K562 (cell line): ENCODE measurements around the gene ZNF774. TPM values are rescaled to one million over a fixed set of nuclear protein-coding genes. Genes with fewer than 3 reads are reported as not detected.

ENCODE experiments used
- ARID4B ChIP-seq: sonication (generic); formaldehyde crosslinking; IDR thresholded peaks from 2 replicates; pipeline ENCODE4 v1.8.0; 2022; ENCODE audit warnings: mild to moderate bottlenecking, missing genetic modification reagents
- C11orf30 ChIP-seq: fragments of 450-650 bp; IDR thresholded peaks from 2 replicates; pipeline ENCODE4 v1.6.1; 2016; ENCODE audit warnings: low read depth, mild to moderate bottlenecking
- ETV5 ChIP-seq: sonication (generic); formaldehyde crosslinking; IDR thresholded peaks from 2 replicates; pipeline ENCODE4 v1.4.0; 2020; ENCODE audit warnings: low read depth, mild to moderate bottlenecking, missing genetic modification reagents
- FIP1L1 ChIP-seq: fragments of 200-400 bp; formaldehyde crosslinking; IDR thresholded peaks from 2 replicates; pipeline ENCODE4 v1.6.1; 2018; ENCODE audit warnings: mild to moderate bottlenecking, low read depth, low read length; ENCODE audit not compliant: poor library complexity, severe bottlenecking
- FOXP4 ChIP-seq: sonication (generic); formaldehyde crosslinking; IDR thresholded peaks from 2 replicates; pipeline ENCODE4 v1.8.0; 2022; ENCODE audit warnings: mild to moderate bottlenecking, missing genetic modification reagents, borderline replicate concordance
- HLTF ChIP-seq: fragments of 450-650 bp; IDR thresholded peaks from 2 replicates; pipeline ENCODE4 v1.6.1; 2016
- MAZ ChIP-seq, 2 experiments: fragments of 450-650 bp in 1 of 2; sonication (generic) in 1 of 2; formaldehyde crosslinking; IDR thresholded peaks in 1 of 2; conservative IDR thresholded peaks in 1 of 2; 2 replicates each; pipeline versions ENCODE4 v1.4.0 to v1.5.0; 2020; ENCODE audit warnings: mild to moderate bottlenecking in 1 of 2, missing genetic modification reagents in 1 of 2
- PHF20 ChIP-seq: fragments of 450-650 bp; IDR thresholded peaks from 2 replicates; pipeline ENCODE4 v1.6.1; 2018; ENCODE audit not compliant: partially characterized antibody
- POLR2A ChIP-seq: fragments of 450-650 bp; conservative IDR thresholded peaks from 2 replicates; pipeline ENCODE4 v1.6.1; 2016
- RBM14 ChIP-seq: fragments of 200-400 bp; formaldehyde crosslinking; IDR thresholded peaks from 2 replicates; pipeline ENCODE4 v1.6.1; 2018; ENCODE audit warnings: low read depth, mild to moderate bottlenecking, low read length, moderate library complexity, borderline replicate concordance; ENCODE audit not compliant: insufficient read depth
- STAT5B ChIP-seq: fragments of 250-450 bp; sonication (Bioruptor Pico); IDR thresholded peaks from 2 replicates; pipeline ENCODE4 v1.8.0; 2021; ENCODE audit warnings: mild to moderate bottlenecking, inconsistent platforms
- THRA ChIP-seq: fragments of 450-650 bp; IDR thresholded peaks from 2 replicates; pipeline ENCODE4 v1.6.1; 2017; ENCODE audit warnings: mild to moderate bottlenecking, moderate library complexity
- YBX1 ChIP-seq: fragments of 450-650 bp; IDR thresholded peaks from 2 replicates; pipeline ENCODE4 v1.7.1; 2016; ENCODE audit warnings: mild to moderate bottlenecking
- YY1 ChIP-seq, 3 experiments: IDR thresholded peaks; 2 replicates each; pipeline ENCODE4 v1.6.1; 2011; ENCODE audit warnings: low read length in 2 of 3, mild to moderate bottlenecking in 2 of 3, moderate library complexity in 2 of 3, borderline replicate concordance in 1 of 3, control low read depth in 1 of 3, low read depth in 1 of 3; ENCODE audit not compliant: insufficient read depth in 3 of 3, insufficient replicate concordance in 2 of 3, control insufficient read depth in 1 of 3, insufficient read length in 1 of 3; ENCODE audit errors: extremely low read depth in 1 of 3
- ZEB2 ChIP-seq: fragments of 450-650 bp; IDR thresholded peaks from 2 replicates; pipeline ENCODE4 v1.6.1; 2016
- ZKSCAN3 ChIP-seq: fragments of 250-450 bp; sonication (Bioruptor Pico); IDR thresholded peaks from 2 replicates; pipeline ENCODE4 v1.4.0; 2020
- ZNF133 ChIP-seq: fragments of 250-450 bp; sonication (Bioruptor Pico); IDR thresholded peaks from 2 replicates; pipeline ENCODE4 v1.4.0; 2020; ENCODE audit warnings: mild to moderate bottlenecking
- ZNF212 ChIP-seq: fragments of 450-650 bp; formaldehyde crosslinking; IDR thresholded peaks from 2 replicates; pipeline ENCODE4 v1.4.0; 2020; ENCODE audit warnings: mild to moderate bottlenecking
- ZNF24 ChIP-seq: fragments of 450-650 bp; IDR thresholded peaks from 2 replicates; pipeline ENCODE4 v1.6.1; 2016
- ZNF431 ChIP-seq: sonication (generic); formaldehyde crosslinking; IDR thresholded peaks from 2 replicates; pipeline ENCODE4 v1.8.0; 2022; ENCODE audit warnings: mild to moderate bottlenecking, missing genetic modification reagents
- ZNF75A ChIP-seq: fragments of 450-650 bp; formaldehyde crosslinking; IDR thresholded peaks from 2 replicates; pipeline ENCODE4 v1.4.0; 2020; ENCODE audit warnings: mild to moderate bottlenecking
- polyA plus RNA-seq, 8 experiments: library from polyadenylated mRNA; depleted of rRNA in 4 of 8; stranded (reverse) in 5 of 8; unstranded in 3 of 8; fragments of >200 nt; fragmentation: Nextera tagmentation in 2 of 8; fragmentation: Illumina TruSeq in 1 of 8; extraction: Ambion mirVana in 2 of 8; extraction: Trizol in 1 of 8; gene quantifications; 2 replicates each; pipeline versions ENCODE4 v1.2.1 to v1.2.3, GENCODE V29; 2011 to 2014; ENCODE audit warnings: inconsistent platforms in 1 of 8, missing spikeins in 1 of 8
- total RNA-seq, 7 experiments: library from RNA; depleted of rRNA in 6 of 7; stranded (reverse); fragments of >200 nt in 6 of 7; fragmentation: Illumina TruSeq in 2 of 7; extraction: Trizol in 2 of 7; gene quantifications; 2 replicates each; pipeline versions ENCODE4 v1.2.1 to v1.2.3, GENCODE V29; 2011 to 2021; ENCODE audit warnings: low replicate concordance in 1 of 7

The ZNF774 gene
- total and polyA plus RNA-seq, 9 of the 15 experiments (the other 6 are each of a cell fraction or from before 2014, with no cell fraction given), result 0.32 to 2.0 (median 1.2) TPM

- TF ChIP-seq THRA (no peak), HLTF (no peak), ZEB2 (peak; percentile 44; the same call in 1 of the 2 replicates), ZNF133 (CRISPR knock-in tag) (no peak), ZNF212 (CRISPR knock-in tag) (no peak), ZNF75A (CRISPR knock-in tag) (no peak), MAZ (CRISPR knock-in tag; conservative IDR thresholded peaks at IDR 0.05 in 1 of 2, IDR thresholded peaks at IDR 0.05 in 1 of 2) (peak in 1 of 2 experiments; percentile 2; a peak in 1 of 4 replicates), PHF20 (peak; percentile 30), FOXP4 (no peak), YY1 (IDR thresholded peaks at IDR 0.05; ENCODE audit: borderline replicate concordance in 1 of 3, control insufficient read depth in 1 of 3, extremely low read depth in 1 of 3, insufficient read depth in 3 of 3, insufficient read length in 1 of 3, insufficient replicate concordance in 2 of 3, low read depth in 1 of 3, low read length in 2 of 3) (peak; percentile 27 to 88 (median 83)), RBM14 (no peak), ZNF431 (CRISPR knock-in tag) (no peak), C11orf30 (no peak), ETV5 (no peak; the same call in 1 of the 2 replicates), YBX1 (no peak), ZKSCAN3 (no peak), FIP1L1 (no peak), ZNF24 (no peak), POLR2A (peak; percentile 84), STAT5B (CRISPR knock-in tag) (no peak), ARID4B (CRISPR knock-in tag) (peak; percentile 10; the same call in 1 of the 2 replicates)
These were observed 35.7 kb downstream of the ZNF774 start, which contains the start of gene IQGAP1 (continued) for GRCh38 chr15:90387534-90388461.
